K562 (cell line): Measurements from ENCODE around the gene USP49. TPM values are rescaled to one million over a fixed set of nuclear protein-coding genes. Genes with fewer than 3 reads are reported as not detected.
A peak's percentile ranks its signal among the peaks of the same experiment; 100 is the strongest.

ENCODE experiments used
- ARID2 ChIP-seq: fragments of 450-650 bp; IDR thresholded peaks from 2 replicates; pipeline ENCODE4 v1.6.1; 2017; ENCODE audit warnings: antibody characterized with exemption, mild to moderate bottlenecking
- BCLAF1 ChIP-seq, 2 experiments: fragments of 450-650 bp in 1 of 2; IDR thresholded peaks; 2 replicates each; pipeline ENCODE4 v1.6.1; 2011 to 2017; ENCODE audit warnings: low read depth in 2 of 2, antibody characterized with exemption in 1 of 2, borderline replicate concordance in 1 of 2, low read length in 1 of 2, mild to moderate bottlenecking in 1 of 2, mixed read lengths in 1 of 2; ENCODE audit not compliant: control insufficient read depth in 1 of 2
- HDAC3 ChIP-seq: fragments of 450-650 bp; IDR thresholded peaks from 2 replicates; pipeline ENCODE4 v1.6.1; 2018; ENCODE audit warnings: borderline replicate concordance, mild to moderate bottlenecking, moderate library complexity; ENCODE audit not compliant: partially characterized antibody
- KLF13 ChIP-seq: fragments of 450-650 bp; IDR thresholded peaks from 2 replicates; pipeline ENCODE4 v1.6.1; 2016; ENCODE audit warnings: missing genetic modification characterization, low read depth, mild to moderate bottlenecking, missing compliant biosample characterization, moderate library complexity, borderline replicate concordance
- PRMT5 ChIP-seq: sonication (generic); formaldehyde crosslinking; IDR thresholded peaks from 2 replicates; pipeline ENCODE4 v1.5.0; 2020; ENCODE audit warnings: missing genetic modification reagents
- REST ChIP-seq, 2 experiments: fragments of 450-650 bp; formaldehyde crosslinking in 1 of 2; IDR thresholded peaks; 2 replicates each; pipeline versions ENCODE4 v1.4.0 to v1.6.1; 2014 to 2020; ENCODE audit warnings: mild to moderate bottlenecking in 2 of 2, borderline replicate concordance in 1 of 2, low read depth in 1 of 2
- SMAD3 ChIP-seq: fragments of 450-650 bp; formaldehyde crosslinking; conservative IDR thresholded peaks from 2 replicates; pipeline ENCODE4 v1.4.0; 2020; ENCODE audit warnings: mild to moderate bottlenecking
- polyA plus RNA-seq, 8 experiments: library from polyadenylated mRNA; depleted of rRNA in 4 of 8; stranded (reverse) in 5 of 8; unstranded in 3 of 8; fragments of >200 nt; fragmentation: Nextera tagmentation in 2 of 8; fragmentation: Illumina TruSeq in 1 of 8; extraction: Ambion mirVana in 2 of 8; extraction: Trizol in 1 of 8; gene quantifications; 2 replicates each; pipeline versions ENCODE4 v1.2.1 to v1.2.3, GENCODE V29; 2011 to 2014; ENCODE audit warnings: inconsistent platforms in 1 of 8, missing spikeins in 1 of 8
- total RNA-seq, 7 experiments: library from RNA; depleted of rRNA in 6 of 7; stranded (reverse); fragments of >200 nt in 6 of 7; fragmentation: Illumina TruSeq in 2 of 7; extraction: Trizol in 2 of 7; gene quantifications; 2 replicates each; pipeline versions ENCODE4 v1.2.1 to v1.2.3, GENCODE V29; 2011 to 2021; ENCODE audit warnings: low replicate concordance in 1 of 7
- TF ChIP-seq, protein P1 (sequence below): fragments of 250-450 bp; sonication (Bioruptor Pico); IDR thresholded peaks from 2 replicates; pipeline ENCODE4 v1.4.0; 2020

Gene USP49
- total and polyA plus RNA-seq, 9 of the 15 experiments (the other 6 are each of a cell fraction or from before 2014, with no cell fraction given), result 1.0 to 9.9 (median 6.5) TPM

DNA sequence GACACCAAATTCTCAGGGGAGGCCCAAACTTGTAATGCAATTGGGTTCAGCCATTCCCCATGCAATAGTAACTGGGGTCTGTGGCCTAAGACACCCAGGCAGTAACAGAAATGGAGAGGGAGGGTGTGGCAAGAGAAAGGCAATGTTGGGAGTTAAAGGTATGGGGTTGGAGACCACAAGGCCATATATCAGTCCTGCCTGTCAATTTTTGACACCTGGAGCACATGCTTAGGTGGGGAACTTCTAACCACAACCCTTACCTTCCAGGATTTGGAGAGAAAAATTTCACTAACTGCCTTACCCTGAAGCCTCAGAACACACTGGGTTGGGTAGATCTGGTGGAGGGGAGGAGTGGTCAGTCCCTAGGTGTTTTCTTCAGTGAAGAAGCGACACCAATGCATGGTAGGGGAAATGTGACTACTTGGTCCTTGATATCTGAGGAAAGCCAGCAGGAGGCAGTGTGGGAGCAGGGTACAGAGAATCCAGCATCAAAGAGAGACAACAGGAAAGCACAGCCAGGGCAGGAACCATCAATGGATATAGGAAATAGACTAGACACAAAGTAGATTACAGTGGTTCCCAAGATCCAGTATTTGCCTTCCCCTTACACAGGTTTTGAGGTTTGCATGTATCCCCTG is 6.8 kb upstream of the USP49 start (continued):
- TF ChIP-seq BCLAF1 (IDR thresholded peaks at IDR 0.05; ENCODE audit: borderline replicate concordance in 1 of 2, control insufficient read depth in 1 of 2, low read depth in 2 of 2, low read length in 1 of 2) (no peak), ARID2 (peak; percentile 71; the same call in 1 of the 2 replicates), HDAC3 (no peak), KLF13 (tag) (no peak), REST (IDR thresholded peaks at IDR 0.05; ENCODE audit: borderline replicate concordance) (peak; percentile 87), REST (CRISPR knock-in tag; IDR thresholded peaks at IDR 0.05; ENCODE audit: low read depth) (no peak), PRMT5 (CRISPR knock-in tag) (no peak), SMAD3 (CRISPR knock-in tag) (no peak)
- TF ChIP-seq, protein P1, sequence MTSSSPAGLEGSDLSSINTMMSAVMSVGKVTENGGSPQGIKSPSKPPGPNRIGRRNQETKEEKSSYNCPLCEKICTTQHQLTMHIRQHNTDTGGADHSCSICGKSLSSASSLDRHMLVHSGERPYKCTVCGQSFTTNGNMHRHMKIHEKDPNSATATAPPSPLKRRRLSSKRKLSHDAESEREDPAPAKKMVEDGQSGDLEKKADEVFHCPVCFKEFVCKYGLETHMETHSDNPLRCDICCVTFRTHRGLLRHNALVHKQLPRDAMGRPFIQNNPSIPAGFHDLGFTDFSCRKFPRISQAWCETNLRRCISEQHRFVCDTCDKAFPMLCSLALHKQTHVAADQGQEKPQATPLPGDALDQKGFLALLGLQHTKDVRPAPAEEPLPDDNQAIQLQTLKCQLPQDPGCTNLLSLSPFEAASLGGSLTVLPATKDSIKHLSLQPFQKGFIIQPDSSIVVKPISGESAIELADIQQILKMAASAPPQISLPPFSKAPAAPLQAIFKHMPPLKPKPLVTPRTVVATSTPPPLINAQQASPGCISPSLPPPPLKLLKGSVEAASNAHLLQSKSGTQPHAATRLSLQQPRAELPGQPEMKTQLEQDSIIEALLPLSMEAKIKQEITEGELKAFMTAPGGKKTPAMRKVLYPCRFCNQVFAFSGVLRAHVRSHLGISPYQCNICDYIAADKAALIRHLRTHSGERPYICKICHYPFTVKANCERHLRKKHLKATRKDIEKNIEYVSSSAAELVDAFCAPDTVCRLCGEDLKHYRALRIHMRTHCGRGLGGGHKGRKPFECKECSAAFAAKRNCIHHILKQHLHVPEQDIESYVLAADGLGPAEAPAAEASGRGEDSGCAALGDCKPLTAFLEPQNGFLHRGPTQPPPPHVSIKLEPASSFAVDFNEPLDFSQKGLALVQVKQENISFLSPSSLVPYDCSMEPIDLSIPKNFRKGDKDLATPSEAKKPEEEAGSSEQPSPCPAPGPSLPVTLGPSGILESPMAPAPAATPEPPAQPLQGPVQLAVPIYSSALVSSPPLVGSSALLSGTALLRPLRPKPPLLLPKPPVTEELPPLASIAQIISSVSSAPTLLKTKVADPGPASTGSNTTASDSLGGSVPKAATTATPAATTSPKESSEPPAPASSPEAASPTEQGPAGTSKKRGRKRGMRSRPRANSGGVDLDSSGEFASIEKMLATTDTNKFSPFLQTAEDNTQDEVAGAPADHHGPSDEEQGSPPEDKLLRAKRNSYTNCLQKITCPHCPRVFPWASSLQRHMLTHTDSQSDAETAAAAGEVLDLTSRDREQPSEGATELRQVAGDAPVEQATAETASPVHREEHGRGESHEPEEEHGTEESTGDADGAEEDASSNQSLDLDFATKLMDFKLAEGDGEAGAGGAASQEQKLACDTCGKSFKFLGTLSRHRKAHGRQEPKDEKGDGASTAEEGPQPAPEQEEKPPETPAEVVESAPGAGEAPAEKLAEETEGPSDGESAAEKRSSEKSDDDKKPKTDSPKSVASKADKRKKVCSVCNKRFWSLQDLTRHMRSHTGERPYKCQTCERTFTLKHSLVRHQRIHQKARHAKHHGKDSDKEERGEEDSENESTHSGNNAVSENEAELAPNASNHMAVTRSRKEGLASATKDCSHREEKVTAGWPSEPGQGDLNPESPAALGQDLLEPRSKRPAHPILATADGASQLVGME (CRISPR knock-in tag), result 0 out of 2 replicates have a peak, but pooled peaks have one; percentile 22
